NCI-H82 (cell line): Measurements from ENCODE around the gene AGBL4.

Experiments
- DNase-seq: peaks from one replicate; lab custom pipeline; 2025; lab: John Stamatoyannopoulos, UW

Gene AGBL4

DNA sequence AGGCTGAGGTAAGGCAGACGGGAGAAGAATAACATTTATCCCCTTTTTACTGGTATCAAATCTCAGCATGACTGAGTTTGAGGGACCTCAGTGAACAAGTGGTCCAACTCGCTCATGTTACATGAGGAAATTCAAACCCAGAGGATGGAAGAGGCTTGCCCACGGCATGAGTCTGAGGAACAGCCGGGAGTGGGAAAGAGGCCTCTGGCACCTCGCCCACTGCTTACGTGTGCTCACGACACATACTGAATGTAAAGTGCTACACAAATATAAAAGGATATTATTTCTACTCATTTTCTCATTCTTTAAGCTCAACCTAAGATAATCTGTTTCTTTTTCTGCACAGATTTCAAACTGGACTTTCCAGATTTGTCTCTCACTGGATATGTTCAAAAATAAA lies 1261.8 kb downstream of the AGBL4 start:
- no peak for DNase-seq

DNA sequence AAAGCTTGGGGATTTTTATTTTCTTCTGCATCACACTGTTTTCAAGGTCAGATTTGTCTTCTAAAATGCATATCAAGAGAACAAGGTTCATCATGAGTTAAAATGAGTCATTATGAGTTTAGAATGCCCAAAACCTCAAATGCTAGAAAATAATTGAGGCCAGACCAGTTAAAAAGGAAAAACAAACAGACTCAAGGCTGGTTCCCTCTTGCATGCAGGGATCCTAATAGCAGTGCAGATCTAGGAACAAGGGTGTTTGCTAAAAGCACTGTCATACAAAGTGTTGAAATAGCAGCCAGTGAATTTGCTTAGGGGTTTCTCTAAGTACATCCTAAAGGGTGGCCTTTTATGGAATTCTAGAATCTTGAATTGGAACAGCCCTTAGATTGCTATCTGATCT lies 1262.3 kb downstream of the AGBL4 start:
- no peak for DNase-seq

DNA sequence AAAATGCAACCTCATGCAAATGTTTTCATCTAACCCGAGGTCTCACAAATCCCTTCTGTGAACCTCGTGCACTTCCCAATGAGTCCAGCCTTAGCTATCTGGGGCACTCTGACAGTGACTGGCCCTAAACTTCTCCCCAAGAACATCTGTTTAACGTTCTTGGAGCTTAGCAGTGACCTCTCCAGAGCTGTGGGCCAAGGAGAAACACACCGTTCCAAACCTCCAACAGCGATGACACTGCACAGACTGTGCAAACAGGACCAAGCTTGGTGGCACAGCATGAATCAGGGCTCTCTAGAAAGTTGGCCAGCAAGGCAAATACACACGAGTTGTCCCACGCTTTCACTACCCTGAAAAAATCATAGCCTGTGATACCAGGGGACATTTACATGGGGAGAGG lies 1262.9 kb downstream of the AGBL4 start:
- no peak for DNase-seq

DNA sequence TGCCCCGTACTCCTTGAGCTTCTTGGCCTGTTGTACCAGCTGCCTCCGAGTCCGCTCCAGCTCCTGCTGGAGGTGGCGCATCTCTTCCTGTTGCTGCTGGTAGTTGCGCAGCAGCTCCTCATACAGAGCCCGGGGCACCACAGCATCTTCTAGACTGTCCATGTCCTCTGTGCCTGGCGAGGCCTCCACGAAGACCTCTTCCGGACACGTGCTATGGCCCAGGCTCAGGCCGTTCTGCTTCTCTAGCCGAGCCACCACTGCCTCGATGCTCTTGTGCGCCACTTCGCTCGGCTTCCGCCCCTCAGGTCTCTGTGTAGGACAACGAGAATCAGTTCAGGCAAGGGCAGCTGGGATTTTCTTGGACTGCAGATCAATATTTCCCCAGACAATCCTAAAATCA lies 1264.8 kb downstream of the AGBL4 start:
- DNase-seq: no peak

DNA sequence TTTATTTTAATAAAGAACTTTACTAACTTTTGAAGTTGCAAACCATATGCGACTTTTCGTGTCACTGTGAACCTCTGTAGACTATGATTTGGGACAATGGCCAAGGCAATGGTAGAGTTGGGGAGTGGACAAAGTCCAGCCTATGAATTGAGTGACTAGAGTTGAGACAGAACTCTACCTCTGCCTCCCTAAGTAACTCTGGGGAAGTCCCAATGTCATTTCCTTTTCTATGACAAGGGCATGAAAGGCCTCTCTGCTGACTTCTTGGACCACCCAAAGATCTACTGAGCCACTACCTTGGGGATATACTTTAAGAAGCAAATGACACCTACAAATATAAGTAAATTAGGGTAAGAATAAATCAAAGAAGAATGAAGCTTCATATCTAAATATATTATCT lies 1266.4 kb downstream of the AGBL4 start:
- no peak for DNase-seq

DNA sequence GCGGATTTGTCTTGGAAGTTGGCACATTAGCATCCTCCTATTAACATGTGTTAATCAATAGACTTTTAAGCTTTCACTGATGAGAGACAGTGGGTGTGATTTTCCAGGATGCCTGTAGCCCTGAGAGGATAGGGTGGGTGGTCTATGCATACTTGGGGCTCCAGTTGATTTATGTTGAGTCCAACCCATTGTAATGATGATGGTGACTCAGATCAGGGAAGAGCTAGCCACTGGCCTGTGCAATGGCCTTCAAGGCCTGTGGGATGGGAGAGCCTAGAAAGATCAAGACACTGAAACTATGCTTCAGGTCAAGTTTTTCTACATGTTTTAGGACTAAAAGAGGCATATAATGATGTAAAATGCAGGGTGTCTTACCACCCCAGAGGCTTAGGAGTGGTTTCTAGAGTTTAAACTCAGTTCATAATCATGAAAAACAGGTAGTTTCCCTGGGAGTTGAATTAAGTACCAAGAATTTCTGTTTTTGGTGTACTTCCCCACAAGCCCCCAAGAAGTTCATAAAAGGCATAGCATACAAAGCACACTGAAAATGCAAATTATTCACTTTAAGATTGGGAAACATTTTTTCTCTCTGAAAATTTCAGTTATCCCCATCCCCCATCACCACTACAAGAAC lies 1267.0 kb downstream of the AGBL4 start:
- DNase-seq: no peak

DNA sequence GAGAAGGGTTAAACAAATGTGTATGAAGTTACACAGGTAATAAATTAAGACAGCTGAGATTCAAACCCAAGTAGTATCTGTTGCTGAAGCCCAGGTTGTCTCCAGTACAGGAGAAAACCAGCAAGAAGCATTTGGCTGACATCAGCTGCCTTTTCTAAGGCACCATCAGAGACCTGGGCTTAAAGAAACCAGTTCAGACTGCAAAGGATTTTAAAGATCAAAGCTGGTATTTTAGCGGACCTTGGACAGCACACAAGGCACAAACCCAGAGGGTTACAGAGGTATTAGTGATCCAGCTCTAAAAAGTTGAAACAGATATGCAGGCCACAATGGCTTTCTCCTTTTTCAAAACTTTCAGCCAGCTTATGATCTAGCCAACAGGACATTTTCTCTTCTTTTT lies 1270.5 kb downstream of the AGBL4 start:
- peak; percentile 4 for DNase-seq

DNA sequence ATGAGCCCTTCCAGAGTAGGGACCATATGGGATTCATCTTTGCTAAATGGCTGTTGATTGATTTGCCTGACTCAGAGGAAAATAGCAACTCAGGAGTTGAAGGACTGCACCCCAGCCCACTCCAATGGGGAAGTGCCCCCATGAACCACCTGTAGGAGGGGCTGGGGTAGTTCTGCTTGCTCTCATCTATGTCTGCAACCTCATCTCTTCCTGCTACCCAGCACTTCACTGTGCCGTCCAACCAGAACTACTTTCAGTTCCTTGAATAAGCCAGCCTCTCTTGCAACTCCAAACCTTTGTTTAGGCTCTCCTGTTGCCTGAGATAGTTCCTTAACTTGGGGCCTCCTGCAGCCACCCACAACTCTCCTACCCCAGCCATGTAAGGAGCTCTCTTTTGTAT lies 1273.6 kb downstream of the AGBL4 start:
- DNase-seq: no peak

DNA sequence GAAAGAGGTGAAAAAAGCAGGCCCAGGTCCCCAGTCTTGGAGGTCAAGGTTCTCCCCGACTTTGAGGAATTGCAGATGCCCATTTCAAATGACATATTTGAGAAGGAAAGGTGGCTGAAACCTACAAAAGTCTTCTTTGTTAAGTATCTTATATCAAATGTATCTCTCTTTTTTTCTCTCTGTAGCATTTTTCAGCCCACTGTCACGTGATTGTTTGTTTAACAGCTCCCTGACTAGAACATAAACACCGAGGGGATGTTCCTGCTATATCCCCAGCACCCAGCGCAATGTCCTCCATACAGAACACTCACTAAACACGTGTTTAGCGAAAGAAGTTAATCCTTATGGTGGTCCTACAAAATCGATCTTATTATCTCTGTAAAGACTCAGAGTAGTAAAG lies 1274.7 kb downstream of the AGBL4 start:
- no peak for DNase-seq

DNA sequence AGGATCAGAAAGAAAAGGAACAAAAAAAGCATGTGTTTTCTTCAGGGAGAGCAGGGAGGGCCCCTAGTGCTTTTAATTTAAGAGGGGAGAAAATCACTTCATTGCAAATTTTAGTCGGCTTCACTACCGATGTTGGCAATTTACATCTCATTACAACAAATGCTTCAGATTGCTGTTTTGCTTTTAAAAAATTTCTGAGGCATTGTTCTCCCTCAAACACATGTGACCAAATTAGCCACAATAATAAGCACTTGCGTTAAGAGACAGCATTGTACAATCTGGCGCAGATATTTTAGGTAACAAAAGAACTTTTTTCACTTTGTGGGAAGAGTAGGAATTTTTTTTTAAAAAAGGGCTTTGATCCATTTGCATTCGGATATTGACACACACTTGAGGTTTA lies 1276.8 kb downstream of the AGBL4 start:
- DNase-seq: no peak

DNA sequence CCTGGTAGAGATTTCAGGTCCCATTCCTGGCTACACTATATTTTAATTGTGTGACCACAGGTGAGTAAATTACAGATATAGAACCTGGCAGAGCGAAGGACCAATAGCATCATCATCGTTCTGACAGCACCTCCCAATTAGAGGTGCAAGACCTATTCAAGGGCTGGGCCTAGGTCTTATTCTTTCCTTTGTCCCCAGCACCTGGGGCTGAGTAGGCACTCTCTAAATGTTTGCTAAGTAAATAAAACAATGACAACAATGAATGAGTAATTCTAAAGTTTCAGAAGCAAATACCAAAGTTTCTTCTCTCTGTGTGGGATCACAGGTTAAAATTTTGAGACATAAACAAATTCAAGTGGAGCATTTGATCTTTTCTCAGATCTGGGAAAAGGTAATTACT lies 1279.7 kb downstream of the AGBL4 start:
- no peak for DNase-seq

DNA sequence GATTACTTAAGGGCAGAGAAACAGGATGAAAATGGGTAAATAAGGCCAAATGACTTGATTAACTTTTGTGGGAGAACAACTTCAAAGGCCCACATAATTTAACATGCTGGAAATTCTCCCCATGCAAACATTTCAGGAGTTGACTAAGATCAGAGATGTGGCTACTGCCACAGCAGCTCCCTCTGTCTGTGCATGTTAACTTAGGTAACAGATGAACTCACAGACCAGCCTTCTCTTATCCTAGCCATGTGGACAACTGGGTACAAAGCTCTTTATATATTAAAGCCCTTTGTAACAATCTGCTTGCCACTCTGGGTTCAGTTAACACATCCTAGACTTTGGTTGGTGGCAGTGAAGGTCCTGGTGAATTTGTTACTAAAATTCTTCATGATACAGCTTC lies 1280.3 kb downstream of the AGBL4 start:
- DNase-seq: no peak

DNA sequence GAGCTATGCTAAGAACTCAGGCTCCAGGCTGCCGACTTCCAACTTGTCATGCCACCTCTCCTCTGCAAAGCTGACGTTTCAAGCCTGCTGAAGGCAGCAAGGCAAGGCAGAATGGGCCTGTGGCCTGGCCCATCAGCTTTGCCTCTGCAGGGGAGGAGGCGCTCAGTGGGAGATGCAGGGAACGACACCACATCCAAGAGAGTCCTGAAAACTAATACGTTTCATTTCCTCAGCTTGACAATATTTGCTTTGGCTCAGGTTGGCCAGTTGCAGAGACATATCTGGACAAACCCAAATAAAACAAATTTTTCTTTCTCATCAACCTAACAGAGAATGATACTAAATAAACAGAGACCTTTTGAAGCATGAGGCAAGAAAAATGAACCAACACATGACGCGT lies 1282.4 kb downstream of the AGBL4 start:
- no peak for DNase-seq

DNA sequence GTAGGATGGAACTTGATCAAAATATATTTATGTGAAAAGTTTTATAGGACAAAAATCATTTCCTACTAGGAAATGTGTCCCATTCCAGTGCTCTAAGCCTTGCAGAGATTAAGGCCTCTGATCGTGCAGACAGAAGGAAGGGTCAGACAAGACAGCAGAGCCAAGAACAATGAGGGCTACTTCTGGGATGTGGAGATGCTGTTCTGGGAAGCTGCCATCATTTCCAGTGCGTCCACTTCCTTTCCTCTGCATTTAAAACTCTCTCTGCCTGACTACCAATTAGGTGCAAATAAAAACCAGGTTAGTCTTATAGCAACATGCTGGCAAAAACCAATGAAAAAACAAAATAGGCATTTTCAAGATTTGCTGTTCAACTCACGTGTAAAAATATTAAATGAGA lies 1283.1 kb downstream of the AGBL4 start:
- no peak for DNase-seq

DNA sequence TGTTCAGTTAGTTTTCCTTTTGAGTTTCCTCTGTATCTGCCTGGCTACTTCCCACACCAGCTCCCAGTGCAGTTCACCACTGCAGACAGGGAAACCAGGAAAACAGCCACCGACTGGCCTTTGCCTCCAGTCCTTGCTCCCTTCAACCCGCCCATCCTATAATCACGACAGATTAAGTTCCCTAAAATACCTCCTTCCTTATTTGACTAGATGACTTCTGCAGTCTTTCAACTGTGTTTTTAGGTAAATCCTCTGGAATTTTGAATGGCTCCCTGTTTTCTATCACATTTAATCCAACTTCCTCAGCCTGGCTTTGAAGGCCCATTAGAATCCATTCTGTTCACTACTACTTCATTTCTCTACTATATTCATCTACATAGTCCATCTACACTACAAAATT lies 1284.7 kb downstream of the AGBL4 start:
- no peak for DNase-seq

DNA sequence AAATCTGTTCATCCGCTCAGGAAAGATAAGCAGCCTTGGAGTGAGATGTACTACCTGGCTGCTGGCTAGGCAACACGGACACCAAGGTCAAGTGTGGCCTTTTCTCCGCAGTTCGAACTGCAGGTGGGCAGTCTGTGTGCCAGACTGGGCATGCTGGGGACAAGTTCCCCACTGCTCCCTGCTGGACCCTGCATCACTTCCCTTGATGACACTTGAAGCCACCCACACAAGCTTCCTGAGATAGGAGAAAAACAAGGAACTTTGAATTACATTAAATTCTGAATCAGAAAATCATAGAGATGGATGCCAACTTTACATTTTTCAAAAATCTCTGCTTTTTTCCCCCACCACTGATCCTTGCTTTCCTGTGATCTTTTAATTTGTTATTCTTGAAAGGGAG lies 1285.4 kb downstream of the AGBL4 start:
- DNase-seq: no peak

DNA sequence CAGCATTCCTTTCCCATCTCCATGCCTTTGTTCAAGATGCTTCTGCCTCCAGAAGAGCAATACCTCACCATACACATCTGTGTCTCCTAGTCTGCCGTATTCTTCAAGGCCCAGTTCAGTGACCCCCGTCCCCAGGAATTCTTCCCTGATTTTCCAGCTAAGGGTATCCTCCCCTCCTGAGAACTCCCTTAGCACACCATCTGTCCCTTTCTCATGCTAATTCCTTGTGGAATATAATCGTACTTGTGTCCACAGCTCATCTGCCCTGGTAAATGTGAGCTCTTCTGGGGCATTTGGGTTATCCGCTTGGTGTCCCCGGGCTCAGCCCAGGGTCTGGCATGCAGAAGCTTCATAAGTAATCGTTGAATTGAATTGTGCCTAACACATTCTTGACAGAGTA lies 1288.0 kb downstream of the AGBL4 start:
- DNase-seq: peak; percentile 61

DNA sequence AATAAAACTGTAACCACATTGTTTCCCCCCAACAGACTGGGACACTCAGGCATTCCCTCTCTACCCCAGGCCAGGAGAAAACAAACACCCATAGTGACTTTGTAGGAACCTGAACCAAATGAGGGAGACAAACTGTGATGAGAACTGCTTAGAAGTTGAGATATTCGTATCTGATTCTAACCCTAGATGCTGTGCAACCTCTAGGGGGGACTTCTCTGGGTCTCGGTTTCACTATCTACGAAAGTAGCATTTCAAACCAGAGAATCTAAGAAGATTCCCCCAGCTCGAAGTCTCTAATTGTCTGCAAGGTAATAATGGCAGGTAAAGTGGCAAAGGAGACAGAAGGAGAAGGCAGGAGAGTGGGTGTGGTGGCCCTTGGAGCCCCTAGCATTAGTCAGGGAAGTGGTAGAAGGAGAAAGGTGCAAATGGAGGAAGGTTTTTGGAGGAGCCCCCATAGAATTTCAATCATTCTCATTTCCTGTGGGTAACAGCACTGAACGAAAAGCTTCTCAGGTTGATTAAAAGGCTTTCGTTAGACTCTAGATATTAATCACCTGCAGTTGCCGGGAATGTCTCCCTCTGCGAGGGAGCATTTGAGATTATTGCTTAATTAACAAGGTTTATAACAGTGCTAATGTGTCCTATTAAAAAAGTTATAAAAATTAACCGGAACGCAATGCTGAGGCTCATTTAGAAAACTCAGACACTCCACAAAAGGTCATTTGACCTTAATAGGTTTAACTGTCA lies 1293.4 kb downstream of the AGBL4 start:
- DNase-seq: no peak

DNA sequence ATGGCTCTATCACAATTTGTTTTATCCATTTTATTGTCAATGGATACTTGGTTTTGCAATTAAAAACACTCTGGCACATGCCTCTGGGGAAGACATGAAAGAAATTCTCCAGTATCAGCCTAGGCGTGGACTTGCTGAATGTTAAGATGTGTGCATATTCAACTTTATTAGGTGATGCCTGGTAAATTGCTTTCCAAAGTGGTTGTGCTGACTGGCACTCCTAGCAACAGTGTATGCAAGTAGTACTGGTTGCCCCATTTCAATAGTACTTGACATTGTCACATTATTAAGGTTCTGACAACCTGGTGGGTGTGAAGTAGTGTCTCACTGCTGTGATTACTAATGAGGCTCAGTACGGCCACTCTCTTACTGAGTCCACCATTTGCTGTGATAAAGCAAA lies 1295.2 kb downstream of the AGBL4 start:
- DNase-seq: no peak

DNA sequence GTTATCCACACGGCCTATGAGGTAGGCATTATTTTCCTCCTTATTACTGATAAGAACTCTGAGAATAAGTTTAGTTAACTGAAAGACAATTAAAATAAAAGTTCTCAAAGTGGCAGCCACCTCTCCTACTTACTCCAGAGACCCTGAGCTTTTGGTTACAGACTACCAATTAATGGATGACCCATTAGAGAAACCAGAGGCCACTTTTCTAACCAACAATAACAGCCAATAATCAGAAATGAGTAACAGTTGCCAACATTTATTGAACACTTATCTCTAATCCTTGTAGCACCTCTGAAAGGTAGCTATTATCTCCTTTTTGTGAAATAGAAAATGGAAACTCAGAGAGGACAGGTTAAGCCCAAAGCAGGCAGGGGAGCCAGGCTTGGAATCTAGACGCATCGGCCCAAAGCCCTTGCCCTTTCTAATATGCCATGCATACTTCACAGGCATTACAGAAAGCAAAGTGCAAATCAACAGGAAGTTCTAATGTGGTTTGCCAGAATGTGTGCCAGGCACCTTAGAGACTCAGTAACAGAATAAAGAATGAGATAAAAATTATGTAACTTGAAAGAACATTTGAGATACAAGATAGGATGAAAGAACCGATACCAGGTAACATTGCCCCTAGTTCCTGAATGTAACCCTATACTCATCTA lies 1297.1 kb downstream of the AGBL4 start:
- DNase-seq: no peak

DNA sequence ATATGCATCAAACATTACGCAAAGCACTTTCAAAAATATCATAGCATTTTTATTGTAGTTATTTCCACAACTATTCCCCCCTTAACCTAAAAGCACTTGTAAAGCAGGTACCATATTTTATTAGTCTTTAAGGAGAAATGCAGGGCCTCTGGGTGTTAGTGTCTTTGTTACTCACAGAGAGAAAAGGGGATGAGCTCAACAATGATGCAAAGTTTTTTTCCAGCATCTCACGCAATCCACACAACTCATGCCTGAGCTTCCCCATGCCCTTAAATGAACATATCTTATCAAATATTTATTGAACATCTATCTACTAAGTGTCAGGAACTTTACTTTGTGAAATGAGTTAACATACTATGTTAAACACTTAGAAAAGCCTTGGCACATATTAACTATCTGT lies 1297.6 kb downstream of the AGBL4 start:
- DNase-seq: no peak

DNA sequence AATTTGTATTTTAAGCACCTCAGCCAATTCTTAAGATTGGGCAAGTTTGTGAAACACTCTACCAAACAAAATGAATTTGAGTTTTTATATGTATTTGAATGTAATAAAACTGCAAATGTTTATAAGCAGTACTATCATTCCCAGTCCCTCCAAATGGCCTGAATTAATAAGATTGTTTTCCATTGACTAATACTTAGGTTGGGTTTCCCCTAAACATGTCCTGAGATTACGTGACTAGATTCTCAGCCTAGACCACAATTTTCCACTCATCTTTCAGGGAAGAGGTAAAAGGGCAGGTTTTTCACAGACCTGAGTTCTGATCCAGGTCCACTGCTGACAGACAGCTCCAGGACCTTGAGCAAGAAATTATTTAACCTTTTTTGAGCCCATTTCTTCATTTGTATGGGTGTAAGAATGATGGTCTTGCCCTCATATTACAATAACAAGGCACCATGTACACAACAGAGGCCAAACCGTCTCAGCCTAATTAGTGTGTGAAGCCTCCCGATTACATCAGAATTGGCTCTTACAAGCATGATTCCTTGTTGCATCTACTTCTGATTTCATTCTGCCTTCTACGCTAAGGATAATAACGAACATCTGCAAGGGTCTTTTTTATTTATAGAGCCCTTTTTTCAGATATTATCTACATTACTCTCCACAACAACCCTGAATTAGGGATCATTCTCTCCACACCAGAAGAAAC lies 1298.3 kb downstream of the AGBL4 start:
- no peak for DNase-seq

DNA sequence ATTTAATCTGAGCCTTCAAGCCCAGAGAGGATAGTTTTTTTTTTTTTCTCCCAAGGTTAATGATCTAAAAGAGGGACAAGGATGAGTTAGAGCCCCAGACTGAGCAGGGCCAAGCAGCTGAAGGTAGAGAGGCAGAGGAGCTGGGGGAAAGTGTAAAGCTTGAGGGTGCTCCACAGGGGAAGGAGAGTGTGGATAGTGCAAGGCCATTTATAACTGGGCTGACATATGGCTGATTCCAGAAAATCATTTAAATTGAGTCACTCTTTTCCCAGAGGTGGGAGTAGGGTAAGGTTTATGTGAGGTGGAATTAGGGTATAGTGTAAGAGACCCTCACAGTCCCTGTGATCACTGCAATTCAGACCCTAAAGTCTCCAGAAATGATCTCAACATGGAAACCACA lies 1302.8 kb downstream of the AGBL4 start:
- DNase-seq: no peak
